Measurements from ENCODE around the gene RNF151.
A peak's percentile ranks its signal among the peaks of the same experiment; 100 is the strongest.
"Not testable (repeated sequence)": the region's sequence is repeated elsewhere in the genome, so short reads cannot be mapped to it uniquely, and the experiment has no call there.

Gene RNF151, protein sequence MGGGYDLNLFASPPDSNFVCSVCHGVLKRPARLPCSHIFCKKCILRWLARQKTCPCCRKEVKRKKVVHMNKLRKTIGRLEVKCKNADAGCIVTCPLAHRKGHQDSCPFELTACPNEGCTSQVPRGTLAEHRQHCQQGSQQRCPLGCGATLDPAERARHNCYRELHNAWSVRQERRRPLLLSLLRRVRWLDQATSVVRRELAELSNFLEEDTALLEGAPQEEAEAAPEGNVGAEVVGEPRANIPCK

GRCh38 chr16:1966460-1966859 lies at the start of gene RNF151:
RNF151 (plus strand) TSS chr16:1966856; CDS start chr16:1966882, 26 bp downstream.
- no peak for DNase-seq (ENCODE audit: low read depth in 2 of 2)

DNA sequence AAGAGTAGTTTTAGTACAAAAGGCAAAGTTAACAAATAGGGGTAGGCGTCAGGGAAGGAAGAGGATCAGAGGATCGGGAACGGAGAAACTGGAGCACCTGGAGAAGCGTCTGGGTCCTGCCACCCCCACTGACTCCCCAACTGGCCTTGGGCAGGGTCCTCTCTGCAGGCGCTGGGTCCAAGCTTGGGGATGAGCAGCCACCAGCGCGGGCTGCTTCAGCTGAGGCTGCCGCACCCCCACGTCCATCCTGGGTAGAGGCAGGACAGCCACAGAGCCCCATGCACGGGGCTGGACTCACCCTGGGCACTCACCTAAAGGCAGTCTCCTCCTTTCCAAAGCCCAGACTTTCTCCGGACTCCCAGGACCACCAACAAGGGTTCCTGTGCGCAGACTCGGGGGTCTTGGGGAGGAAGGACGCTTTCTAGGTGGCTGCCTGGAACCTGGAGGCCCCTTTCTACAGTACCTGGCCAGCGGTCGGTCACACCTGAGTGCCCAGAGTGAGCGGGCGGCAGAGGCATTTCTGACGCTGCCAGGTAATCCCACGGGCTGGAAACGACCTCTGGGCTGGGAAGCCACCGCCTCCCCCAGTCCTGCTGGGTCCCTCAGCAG lies 49.5 kb upstream of the RNF151 start:
- no peak for DNase-seq (ENCODE audit: low read depth in 2 of 2)

- DNase-seq (ENCODE audit: low read depth in 2 of 2), result no peak
Measured at GRCh38 chr16:1917665-1918350, 48.8 kb upstream of the RNF151 start.

GRCh38 chr16:1918351-1919326 lies 48.0 kb upstream of the RNF151 start, which contains the start of gene HS3ST6:
HS3ST6 (minus strand) TSS chr16:1918415; CDS start chr16:1918323, 92 bp downstream.
- no peak for DNase-seq (ENCODE audit: low read depth in 2 of 2)

GRCh38 chr16:1919327-1919998 lies 47.2 kb upstream of the RNF151 start:
- DNase-seq (ENCODE audit: low read depth in 2 of 2), result no peak

DNA sequence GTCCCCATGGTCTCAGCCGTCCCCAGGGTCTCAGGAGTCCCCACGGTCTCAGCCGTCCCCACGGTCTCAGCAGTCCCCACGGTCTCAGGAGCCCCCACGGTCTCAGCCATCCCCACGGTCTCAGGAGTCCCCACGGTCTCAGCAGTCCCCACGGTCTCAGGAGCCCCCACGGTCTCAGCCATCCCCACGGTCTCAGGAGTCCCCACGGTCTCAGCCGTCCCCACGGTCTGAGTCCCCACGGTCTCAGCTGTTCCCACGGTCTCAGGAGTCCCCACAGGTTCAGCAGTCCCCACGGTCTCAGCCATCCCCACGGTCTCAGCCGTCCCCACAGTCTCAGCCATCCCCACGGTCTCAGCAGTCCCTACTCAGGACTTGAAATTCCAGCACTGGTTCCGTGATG lies 46.5 kb upstream of the RNF151 start:
- DNase-seq (ENCODE audit: low read depth in 2 of 2), result not testable (repeated sequence)

DNA sequence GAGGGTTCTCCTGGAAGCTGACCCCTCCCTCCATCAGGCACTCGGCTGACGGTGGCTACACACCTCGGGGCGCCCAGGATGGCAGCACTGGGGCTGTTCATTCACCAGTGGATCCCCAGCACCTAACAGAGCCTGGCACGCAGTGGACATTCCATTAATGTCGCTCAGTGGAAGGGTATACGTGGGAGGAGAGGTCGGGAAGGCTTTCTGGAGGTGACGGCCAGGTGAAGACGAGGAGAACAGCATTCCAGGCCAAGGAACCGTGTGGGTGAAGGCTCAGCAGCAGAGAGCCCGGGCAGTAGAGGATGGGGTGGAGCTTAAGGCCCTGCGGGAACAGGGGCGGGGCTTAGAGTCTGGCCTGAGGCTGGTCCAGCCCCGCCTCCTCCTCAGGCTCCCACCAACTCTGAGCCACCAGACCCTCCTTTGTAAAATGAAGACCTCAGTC lies 45.9 kb upstream of the RNF151 start:
- no peak for DNase-seq (ENCODE audit: low read depth in 2 of 2)

GRCh38 chr16:1922357-1922756 lies 44.3 kb upstream of the RNF151 start:
- no peak for DNase-seq (ENCODE audit: low read depth in 2 of 2)

DNA sequence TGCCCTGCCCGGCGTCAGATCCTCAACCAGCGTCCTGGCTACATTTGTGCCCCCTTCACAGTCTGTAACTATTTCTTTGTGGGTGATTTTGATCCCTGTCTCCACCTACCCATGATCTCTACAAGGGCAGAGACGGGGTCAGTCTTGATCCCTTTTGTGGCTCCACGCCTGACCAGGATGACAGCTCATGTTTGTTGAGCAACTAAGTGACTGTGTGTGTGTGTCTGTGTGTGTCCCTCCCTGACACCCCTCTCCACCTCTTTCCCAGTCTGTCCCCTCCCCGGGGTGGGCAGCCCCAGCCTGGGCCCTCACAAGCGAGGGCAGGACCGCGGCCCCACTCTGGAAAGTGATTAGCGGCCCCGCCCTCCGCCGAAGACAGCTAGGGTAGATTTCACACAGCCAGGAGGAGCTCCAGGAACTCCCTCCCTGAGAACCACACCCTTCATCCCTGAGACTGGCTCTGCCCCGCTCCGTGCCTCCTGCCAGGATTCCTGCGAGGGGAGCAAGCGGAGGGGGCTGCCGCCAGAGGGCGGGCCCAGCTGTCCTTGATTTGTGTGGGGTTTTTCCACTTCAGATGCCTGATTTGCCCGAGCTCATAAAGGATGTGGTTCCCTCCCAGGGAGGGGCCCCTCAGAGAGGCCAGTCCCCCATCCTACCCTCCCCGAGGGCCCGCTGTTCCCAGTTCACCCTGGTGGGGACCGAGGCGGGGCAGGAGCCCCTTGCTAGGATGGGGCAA lies 43.2 kb upstream of the RNF151 start:
- DNase-seq (ENCODE audit: low read depth in 2 of 2), result no peak

- DNase-seq (ENCODE audit: low read depth in 2 of 2), result no peak
Measured at GRCh38 chr16:1924095-1924494, 42.6 kb upstream of the RNF151 start.

DNA sequence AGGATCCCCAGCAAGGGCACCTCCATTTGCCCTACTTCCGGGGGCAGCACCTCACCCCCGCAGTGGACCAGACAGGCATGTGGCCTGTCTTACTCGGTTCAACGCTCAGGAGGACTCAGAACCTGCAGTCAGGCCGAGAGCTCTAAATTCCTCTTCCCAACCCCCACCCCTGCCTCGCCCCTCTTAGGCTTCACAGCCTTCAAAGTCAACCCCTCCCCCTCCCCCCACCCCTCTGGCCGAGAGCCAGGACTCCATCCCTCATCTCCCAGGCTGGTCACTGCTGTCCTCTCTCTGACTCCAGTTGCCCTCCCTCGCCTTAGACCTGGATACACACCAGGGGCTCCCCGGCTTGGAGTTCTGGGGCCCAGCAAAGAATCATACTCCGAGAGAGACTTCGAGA lies 40.4 kb upstream of the RNF151 start:
- no peak for DNase-seq (ENCODE audit: low read depth in 2 of 2)

GRCh38 chr16:1929105-1929504 lies 37.6 kb upstream of the RNF151 start:
- DNase-seq (ENCODE audit: low read depth in 2 of 2), result no peak

DNA sequence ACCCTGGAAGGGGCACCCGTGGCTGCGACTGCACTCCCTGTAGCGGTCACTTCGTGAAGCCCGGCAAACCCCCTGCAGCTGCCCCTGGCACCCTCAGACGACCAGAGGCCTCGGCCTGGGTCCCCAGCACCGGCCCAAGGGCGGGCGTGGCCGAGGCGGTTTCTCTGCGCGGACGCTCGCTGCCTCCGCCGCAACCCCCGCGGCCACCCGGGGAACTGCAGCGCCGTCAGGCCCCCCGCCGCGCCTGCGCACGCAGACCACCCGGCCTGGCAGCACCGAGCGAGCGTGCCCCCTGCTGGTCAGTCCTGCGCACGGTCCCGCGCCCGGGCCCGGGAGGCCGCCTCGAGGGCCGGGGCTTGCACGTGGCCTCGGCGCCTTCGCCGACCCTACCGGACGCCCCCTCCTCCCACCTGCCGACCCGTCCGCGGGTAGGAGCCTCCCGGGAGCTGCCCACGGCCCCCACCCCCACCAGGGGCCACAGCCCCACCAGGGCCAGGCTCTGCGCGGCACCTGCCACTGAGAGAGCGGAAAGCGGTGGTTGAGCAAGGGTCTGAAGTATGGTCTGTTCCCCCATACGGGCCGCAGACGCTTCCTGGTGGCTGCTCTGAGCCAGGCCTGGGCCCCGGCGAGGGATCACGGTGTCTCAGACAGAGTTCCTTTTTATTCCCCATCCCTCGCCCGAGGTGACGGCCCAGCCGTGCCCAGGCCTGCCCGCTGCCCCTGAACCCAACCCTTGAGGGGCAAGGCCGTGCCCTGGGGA lies 36.9 kb upstream of the RNF151 start:
- peak; percentile 85 to 90 for DNase-seq (ENCODE audit: low read depth in 2 of 2)

- no peak for DNase-seq (ENCODE audit: low read depth in 2 of 2)
Measured at GRCh38 chr16:1930338-1930720, 36.3 kb upstream of the RNF151 start.

DNA sequence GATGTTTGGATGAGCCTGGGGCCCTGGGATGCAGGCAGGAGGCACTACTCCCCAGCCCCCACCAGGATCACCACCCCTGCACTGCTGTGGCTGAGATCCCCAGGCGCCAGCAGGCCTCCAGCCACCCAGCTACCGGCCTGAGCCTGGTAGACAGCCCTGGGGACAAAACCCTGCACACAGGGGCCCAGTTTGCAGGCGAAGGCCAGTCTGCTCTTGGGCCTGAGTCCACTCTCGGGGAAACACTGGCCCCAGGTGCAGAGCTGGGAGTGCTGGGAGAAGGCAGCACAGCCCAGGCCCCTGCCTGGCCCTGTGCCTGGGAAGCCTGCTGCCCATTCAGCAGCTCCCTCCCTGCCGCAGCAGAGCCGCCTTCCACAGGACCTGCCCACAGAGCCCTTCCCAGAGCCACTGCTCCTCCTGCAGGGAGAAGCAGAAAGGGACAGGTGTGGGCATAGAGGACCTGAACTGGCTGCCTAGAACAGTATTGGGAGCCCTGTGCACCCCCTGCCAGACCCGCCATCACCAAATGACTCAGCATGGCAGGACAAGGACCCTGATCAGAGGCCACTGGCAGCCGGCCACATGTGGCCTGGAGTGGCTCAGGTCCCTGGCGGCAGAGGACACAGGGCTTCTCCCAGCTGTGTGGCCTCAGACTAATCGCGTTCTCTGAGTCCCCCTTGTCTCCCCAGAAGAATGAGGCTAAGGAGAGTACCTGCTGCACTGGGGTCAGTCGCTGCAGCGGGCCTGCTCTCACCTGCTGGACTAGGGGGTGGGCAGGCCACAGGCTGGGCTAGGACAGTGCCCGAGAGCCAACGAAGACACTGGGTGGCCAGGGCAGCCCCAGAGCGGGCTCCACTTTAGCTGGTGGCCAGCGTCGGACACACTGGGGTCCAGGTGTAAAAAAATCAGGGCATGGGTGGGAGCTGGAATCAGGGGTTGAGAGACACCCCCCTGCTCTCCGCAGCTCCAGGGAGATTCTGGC lies 34.3 kb upstream of the RNF151 start:
- DNase-seq (ENCODE audit: low read depth in 2 of 2), result no peak

GRCh38 chr16:1933097-1933661 lies 33.5 kb upstream of the RNF151 start:
- no peak for DNase-seq (ENCODE audit: low read depth in 2 of 2)

DNA sequence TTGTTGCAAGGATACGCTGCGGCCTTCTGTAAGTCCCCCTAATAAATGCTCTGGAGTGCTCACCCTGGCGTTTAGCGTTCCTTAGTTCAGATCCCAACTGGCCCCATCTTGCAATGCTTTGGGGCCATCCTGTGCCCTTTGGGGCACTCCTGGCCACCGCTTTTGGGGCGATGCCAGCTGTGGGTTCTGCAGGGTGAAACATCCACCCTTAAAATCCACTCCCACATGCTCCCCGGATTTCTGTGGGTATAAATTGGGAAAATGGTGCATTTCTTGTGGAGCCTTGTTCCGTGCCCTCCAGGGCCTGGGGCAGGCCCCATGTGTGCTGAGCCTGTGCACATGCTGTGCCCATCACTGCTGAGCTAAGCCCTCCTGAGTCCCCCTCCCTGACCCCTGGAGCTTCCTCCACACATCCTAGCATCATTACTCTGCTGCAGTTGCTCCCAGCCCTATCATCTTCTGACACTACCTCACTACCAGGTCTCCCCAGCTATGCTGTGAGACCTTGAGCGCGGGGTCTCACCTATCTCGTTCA lies 29.6 kb upstream of the RNF151 start:
- no peak for DNase-seq (ENCODE audit: low read depth in 2 of 2)

GRCh38 chr16:1938316-1938715 lies 28.3 kb upstream of the RNF151 start:
- DNase-seq (ENCODE audit: low read depth in 2 of 2), result no peak
